ENCODE data around the gene FMNL3.

- TF ChIP-seq CTCF (conservative IDR thresholded peaks at IDR 0.05; ENCODE audit: low read depth in 2 of 2) (no peak), EZH2 (IDR thresholded peaks at IDR 0.05; ENCODE audit: low read depth, unreplicated experiment) (no peak)
Measured at GRCh38 chr12:49627752-49628360, 79.3 kb downstream of the FMNL3 start.
